Endothelial cell of umbilical vein (primary cell): Measurements from ENCODE around the gene KRT71. TPM values are rescaled to one million over a fixed set of nuclear protein-coding genes. Genes with fewer than 3 reads are reported as not detected.

ENCODE experiments used
- BruUV-seq: library from RNA; stranded (reverse); fragments of 400-500 nt; replicated peaks from 2 replicates; lab custom pipeline; 2021; lab: Mats Ljungman, UMichigan
- CTCF ChIA-PET: fragments of 300-600, 350-600 bp; sonication (Branson Sonifier 250); formaldehyde crosslinking; loops from one replicate; lab custom pipeline; 2021; ENCODE audit warnings: antibody characterized with exemption, inconsistent platforms; lab: Charles Lee
- POLR2A ChIA-PET: fragments of 300-600, 350-600 bp; sonication (Branson Sonifier 250); formaldehyde crosslinking; loops from one replicate; lab custom pipeline; 2021; ENCODE audit warnings: antibody characterized with exemption, inconsistent platforms; lab: Charles Lee
- DNase-seq: peaks from one replicate; pipeline ENCODE4 v3.0.0-alpha.2; 2011; ENCODE audit warnings: low read depth, low spot score
- FAIRE-seq: peaks from 2 replicates; lab custom pipeline; 2011; peaks lifted over from hg19 to GRCh38; lab: Jason Lieb, UNC
- H2AFZ ChIP-seq: 2 replicates; pipeline ENCODE4 v1.6.0; 2012; ENCODE audit warnings: low read depth, low read length, control low read depth, inconsistent platforms
- H3K27ac ChIP-seq: 2 replicates; pipeline ENCODE4 v1.5.1; 2011; ENCODE audit warnings: low read depth, mild to moderate bottlenecking, control low read depth, low read length, moderate library complexity; ENCODE audit not compliant: insufficient read depth
- H3K27me3 ChIP-seq, 2 experiments: 2 replicates each; pipeline versions ENCODE4 v1.6.0 to v1.6.1; 2011; ENCODE audit warnings: low read length in 2 of 2, mixed read lengths in 1 of 2; ENCODE audit not compliant: control insufficient read depth in 2 of 2, insufficient read depth in 2 of 2
- H3K36me3 ChIP-seq, 2 experiments: 2 replicates in 1 of 2; 3 replicates in 1 of 2; pipeline ENCODE4 v1.5.1; 2011; ENCODE audit warnings: low read length in 2 of 2, mild to moderate bottlenecking in 1 of 2, moderate library complexity in 1 of 2; ENCODE audit not compliant: control insufficient read depth in 2 of 2, insufficient read depth in 2 of 2; ENCODE audit errors: extremely low read depth in 1 of 2
- H3K4me1 ChIP-seq: 3 replicates; pipeline ENCODE4 v1.5.1; 2011; ENCODE audit warnings: mild to moderate bottlenecking, low read length; ENCODE audit not compliant: control insufficient read depth, insufficient read depth; ENCODE audit errors: extremely low read depth
- H3K4me2 ChIP-seq: 2 replicates; pipeline ENCODE4 v1.6.1; 2011; ENCODE audit warnings: low read length, control low read depth, mixed read lengths; ENCODE audit not compliant: insufficient read depth
- H3K4me3 ChIP-seq, 3 experiments: fragments of 200-600 bp in 1 of 3; sonication (generic), shearing (Covaris generic) in 1 of 3; replicated peaks in 1 of 3; 2 replicates each; pipeline ENCODE4 v1.5.1; 2011 to 2016; ENCODE audit warnings: control low read depth in 3 of 3, low read length in 3 of 3, mild to moderate bottlenecking in 2 of 3, inconsistent platforms in 1 of 3, low read depth in 1 of 3, moderate library complexity in 1 of 3; ENCODE audit not compliant: insufficient read depth in 1 of 3
- H3K79me2 ChIP-seq: 2 replicates; pipeline ENCODE4 v1.6.0; 2012; ENCODE audit warnings: low read length, inconsistent platforms; ENCODE audit not compliant: control insufficient read depth, insufficient read depth
- H3K9ac ChIP-seq: replicated peaks from 2 replicates; pipeline ENCODE3; 2011; ENCODE audit warnings: low read length, control low read depth; ENCODE audit not compliant: insufficient read depth; ENCODE audit errors: extremely low read depth
- H3K9me1 ChIP-seq: replicated peaks from 3 replicates; pipeline ENCODE4 v1.6.0; 2011; ENCODE audit warnings: mild to moderate bottlenecking, low read length; ENCODE audit not compliant: control insufficient read depth, insufficient read depth; ENCODE audit errors: extremely low read depth
- H3K9me3 ChIP-seq: replicated peaks from 2 replicates; pipeline ENCODE4 v1.5.1; 2012; ENCODE audit warnings: low read length, inconsistent platforms; ENCODE audit not compliant: control insufficient read depth, insufficient read depth
- H4K20me1 ChIP-seq: replicated peaks from 2 replicates; pipeline ENCODE3; 2011; ENCODE audit warnings: mild to moderate bottlenecking, low read length; ENCODE audit not compliant: control insufficient read depth, insufficient read depth; ENCODE audit errors: extremely low read depth
- CTCF ChIP-seq, 2 donors: IDR thresholded peaks; 1 replicate in 1 of 2; 2 replicates in 1 of 2; pipeline ENCODE4 v1.5.1; 2011; ENCODE audit warnings: low read length in 2 of 2, mild to moderate bottlenecking in 2 of 2, moderate library complexity in 2 of 2, control low read depth in 1 of 2, inconsistent platforms in 1 of 2, low read depth in 1 of 2; ENCODE audit not compliant: insufficient read depth in 1 of 2; ENCODE audit errors: extremely low read depth in 1 of 2
- EZH2 ChIP-seq: IDR thresholded peaks from 2 replicates; pipeline ENCODE4 v1.6.1; 2012; ENCODE audit warnings: borderline replicate concordance, low read depth, mild to moderate bottlenecking, moderate library complexity, low read length, inconsistent platforms; ENCODE audit not compliant: severe bottlenecking
- FOS ChIP-seq: IDR thresholded peaks from 2 replicates; pipeline ENCODE4 v1.6.1; 2011; ENCODE audit warnings: mild to moderate bottlenecking, low read length, moderate library complexity, borderline replicate concordance; ENCODE audit not compliant: insufficient read depth
- GATA2 ChIP-seq: IDR thresholded peaks from 2 replicates; pipeline ENCODE4 v1.7.0; 2011; ENCODE audit warnings: low read depth, mild to moderate bottlenecking, moderate library complexity, mixed read lengths, low read length; ENCODE audit not compliant: insufficient read length, insufficient read depth
- JUN ChIP-seq: IDR thresholded peaks from 2 replicates; pipeline ENCODE4 v1.6.1; 2011; ENCODE audit warnings: borderline replicate concordance, low read depth; ENCODE audit not compliant: insufficient read length, insufficient read depth
- MAX ChIP-seq: IDR thresholded peaks from 2 replicates; pipeline ENCODE4 v1.6.1; 2011; ENCODE audit not compliant: insufficient read depth, insufficient read length
- MYC ChIP-seq: IDR thresholded peaks from one replicate; pipeline ENCODE4 v1.6.1; 2011; ENCODE audit warnings: mild to moderate bottlenecking, low read depth, low read length
- POLR2A ChIP-seq: IDR thresholded peaks from 2 replicates; pipeline ENCODE4 v1.6.1; 2012; ENCODE audit warnings: low read depth, mild to moderate bottlenecking, control low read depth, low read length
- POLR2AphosphoS5 ChIP-seq: IDR thresholded peaks from 2 replicates; pipeline ENCODE4 v1.6.1; 2012; ENCODE audit warnings: low read depth, mild to moderate bottlenecking, control low read depth, low read length, moderate library complexity; ENCODE audit not compliant: insufficient read depth
- dilution Hi-C: fragments of 300-500 bp; cut with MboI; formaldehyde crosslinking; loops from one replicate; pipeline ENCODE4 v1.15.0; 2019; ENCODE audit warnings: low sequenced_read_pairs; ENCODE audit not compliant: extremely low pct_ligation_motif_present
- intact Hi-C: fragments of 100-400 bp; cut with micrococcal nuclease; formaldehyde crosslinking; loops from one replicate; pipeline ENCODE4 v1.10.0; 2022
- polyA plus RNA-seq, 4 experiments: library from polyadenylated mRNA; depleted of rRNA in 3 of 4; stranded (reverse) in 3 of 4; unstranded in 1 of 4; fragments of >200 nt; gene quantifications; 2 replicates each; pipeline versions ENCODE4 v1.2.1 to v1.2.3, GENCODE V29; 2011 to 2012; ENCODE audit warnings: missing spikeins in 1 of 4
- total RNA-seq: library from RNA; stranded (reverse); gene quantifications from 2 replicates; pipeline ENCODE4 v1.2.3, GENCODE V29; 2021

Gene KRT71
- total and polyA plus RNA-seq, 2 donors (not counting 3 experiments of a cell fraction or from before 2014, with no cell fraction given) = not detected

GRCh38 chr12:52495389-52495788, 57.6 kb downstream of the KRT71 start:
- Histone ChIP-seq H3K9me1 (no peaks in the 10 kb centered on the region), H3K9me3 (no peaks in the 10 kb centered on the region), H3K4me3 (no peak overlapping the region), H3K27me3 (peaks cover 9 to 10% of the 10 kb centered on the region in 2 experiments), H4K20me1 (no peaks in the 10 kb centered on the region), H3K4me1 (no peaks in the 10 kb centered on the region), H3K9ac (no peak overlapping the region), H3K27ac (no peak overlapping the region), H2AFZ (no peak overlapping the region), H3K4me2 (no peak overlapping the region), H3K79me2 (no peaks in the 10 kb centered on the region), H3K36me3 (no peaks in the 10 kb centered on the region)
- DNase-seq = no peak
- POLR2A ChIA-PET = no interaction called here
- BruUV-seq = no TSS peak
- CTCF ChIA-PET = interaction anchor here (2.3 kb wide), 1 partner anchor 375 kb away, joined by 6 read pairs; no protein-coding TSS in a partner anchor
- dilution Hi-C loops = no loop called here
- TF ChIP-seq FOS (no peak), GATA2 (no peak), EZH2 (no peak), MYC (no peak), POLR2AphosphoS5 (no peak), POLR2A (no peak), MAX (no peak), JUN (no peak), CTCF (IDR thresholded peaks at IDR 0.05; ENCODE audit: extremely low read depth in 1 of 2, insufficient read depth in 1 of 2, low read depth in 1 of 2, low read length in 2 of 2) (no peak)
- intact Hi-C loops = no loop called here
- FAIRE-seq = no peak
